OCI-LY7 (cell line): Measurements from ENCODE around the gene SDHA. TPM values are rescaled to one million over a fixed set of nuclear protein-coding genes. Genes with fewer than 3 reads are reported as not detected.

Experiments used
- BruUV-seq: library from RNA; stranded (reverse); fragments of 400-500 nt; replicated peaks from 2 replicates; lab custom pipeline; 2021; lab: Mats Ljungman, UMichigan
- CTCF ChIA-PET: fragments of 300-600 bp; sonication (Branson Sonifier 250); formaldehyde crosslinking; loops from one replicate; lab custom pipeline; 2022; ENCODE audit warnings: antibody characterized with exemption; ENCODE audit not compliant: unreplicated experiment; lab: Charles Lee
- POLR2A ChIA-PET: fragments of 300-600 bp; sonication (Branson Sonifier 250); formaldehyde crosslinking; loops from one replicate; lab custom pipeline; 2022; ENCODE audit warnings: antibody characterized with exemption; lab: Charles Lee
- DNase-seq: peaks from one replicate; pipeline ENCODE4 v3.0.0-alpha.2; 2015; ENCODE audit warnings: low spot score
- H2AFZ ChIP-seq: fragments of 200-600 bp; sonication (generic), shearing (Covaris generic); 2 replicates; pipeline ENCODE4 v1.6.1; 2014; ENCODE audit warnings: mild to moderate bottlenecking, antibody characterized with exemption, low read length, moderate library complexity
- H3K27ac ChIP-seq: fragments of 200-600 bp; sonication (generic); 2 replicates; pipeline ENCODE4 v1.5.1; 2014; ENCODE audit warnings: mixed run types, low read depth, mild to moderate bottlenecking, moderate library complexity, low read length, inconsistent platforms; ENCODE audit not compliant: poor library complexity, severe bottlenecking
- H3K36me3 ChIP-seq: fragments of 200-600 bp; sonication (generic); 2 replicates; pipeline ENCODE4 v1.6.1; 2014; ENCODE audit warnings: mild to moderate bottlenecking, antibody characterized with exemption, low read length, moderate library complexity, mixed read lengths; ENCODE audit not compliant: insufficient read depth
- H3K4me1 ChIP-seq: fragments of 200-600 bp; sonication (generic); 2 replicates; pipeline ENCODE4 v1.5.1; 2014; ENCODE audit warnings: mild to moderate bottlenecking, low read length; ENCODE audit not compliant: insufficient read depth, poor library complexity, severe bottlenecking
- H3K4me2 ChIP-seq: fragments of 200-600 bp; sonication (generic); 2 replicates; pipeline ENCODE4 v1.6.1; 2014; ENCODE audit warnings: mild to moderate bottlenecking, low read length
- H3K4me3 ChIP-seq: fragments of 200-600 bp; sonication (generic); 2 replicates; pipeline ENCODE4 v1.5.1; 2014; ENCODE audit warnings: mild to moderate bottlenecking, low read depth, low read length; ENCODE audit not compliant: poor library complexity, severe bottlenecking
- H3K79me2 ChIP-seq: fragments of 200-600 bp; sonication (generic); 2 replicates; pipeline ENCODE4 v1.6.1; 2016; ENCODE audit warnings: low read depth, mild to moderate bottlenecking, low read length, moderate library complexity, mixed read lengths; ENCODE audit not compliant: insufficient read depth
- H3K9me2 ChIP-seq: fragments of 200-600 bp; sonication (generic); 2 replicates; pipeline ENCODE4 v1.6.1; 2016; ENCODE audit warnings: mild to moderate bottlenecking, low read length, mixed read lengths; ENCODE audit not compliant: insufficient read depth
- H3K9me3 ChIP-seq: fragments of 200-600 bp; sonication (generic); 2 replicates; pipeline ENCODE4 v1.6.1; 2014; ENCODE audit warnings: mild to moderate bottlenecking, mixed run types, low read length, mixed read lengths
- H4K20me1 ChIP-seq: fragments of 200-600 bp; sonication (generic); 2 replicates; pipeline ENCODE4 v1.6.1; 2014; ENCODE audit warnings: mild to moderate bottlenecking, antibody characterized with exemption, low read length, moderate library complexity, mixed read lengths; ENCODE audit not compliant: insufficient read depth
- EZH2phosphoT487 ChIP-seq: fragments of 200-600 bp; sonication (generic); IDR thresholded peaks from 2 replicates; pipeline ENCODE4 v1.6.1; 2018; ENCODE audit warnings: low read depth, borderline replicate concordance, mild to moderate bottlenecking, mixed run types, antibody characterized with exemption, low read length, moderate library complexity, mixed read lengths
- intact Hi-C: fragments of 100-400 bp; cut with micrococcal nuclease; formaldehyde crosslinking; loops from one replicate; pipeline ENCODE4 v1.10.0; 2022; ENCODE audit not compliant: unreplicated experiment
- total RNA-seq, 2 experiments: library from RNA; depleted of rRNA in 1 of 2; stranded (reverse); fragments of >200 nt in 1 of 2; shearing (Covaris generic) in 1 of 2; gene quantifications; 2 replicates each; pipeline ENCODE4 v1.2.3, GENCODE V29; 2014 to 2022
- TF ChIP-seq, protein P1 (sequence below): fragments of 200-600 bp; sonication (generic); conservative IDR thresholded peaks from 2 replicates; pipeline ENCODE4 v1.5.1; 2014; ENCODE audit warnings: mild to moderate bottlenecking, antibody characterized with exemption, low read length, moderate library complexity, mixed read lengths

SDHA gene
- total RNA-seq, 2 experiments from 2014 or later, result 147 to 167 TPM

DNA sequence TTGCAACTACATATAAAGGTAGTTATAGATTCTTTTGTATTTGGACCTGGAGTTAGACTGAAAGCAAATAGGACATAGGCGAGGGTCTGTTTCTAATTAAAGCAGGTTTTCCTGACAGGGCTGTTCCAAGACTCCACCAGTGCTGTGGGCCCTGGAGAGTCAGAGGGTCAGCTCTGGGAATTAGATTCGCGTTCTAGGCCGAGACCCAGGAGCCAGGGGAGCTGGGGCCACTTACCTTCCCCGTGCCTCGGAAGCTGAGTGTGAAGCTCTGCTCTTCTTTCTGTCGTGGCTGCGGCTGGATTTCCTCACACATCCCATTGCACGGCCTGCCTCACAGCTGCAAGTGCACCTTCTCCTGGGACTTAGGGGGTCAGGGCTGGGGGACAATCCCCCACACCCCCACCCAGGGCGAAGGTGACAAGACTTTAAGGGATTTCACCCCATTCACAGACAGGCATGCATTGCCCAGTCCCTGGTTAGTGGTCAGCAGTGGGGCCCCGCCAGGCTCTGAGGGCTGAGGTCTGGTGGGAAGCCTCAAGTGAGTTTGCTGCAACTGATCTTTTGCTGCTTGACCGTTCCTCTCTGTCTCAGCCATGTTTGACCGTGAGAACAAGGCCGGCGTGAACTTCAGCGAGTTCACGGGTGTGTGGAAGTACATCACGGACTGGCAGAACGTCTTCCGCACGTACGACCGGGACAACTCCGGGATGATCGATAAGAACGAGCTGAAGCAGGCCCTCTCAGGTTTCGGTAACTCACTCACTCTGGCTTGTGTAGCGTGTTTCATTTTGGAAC, 88.1 kb downstream of the SDHA start:
- no peaks in the 10 kb centered on the region for H3K9me2 ChIP-seq
- no peak for DNase-seq
- H3K4me2 ChIP-seq, result no peak overlapping the region
- no peaks in the 10 kb centered on the region; the same call in 1 of the 2 replicates for H3K79me2 ChIP-seq
- ChIA-PET POLR2A (interaction anchor here (0.6 kb wide), 1 partner anchor 24 kb away, joined by 3 read pairs; no protein-coding TSS in a partner anchor), CTCF (no interaction called here)
- peaks cover 4% of the 10 kb centered on the region; the same call in 1 of the 2 replicates for H4K20me1 ChIP-seq
- no peak overlapping the region for H2AFZ ChIP-seq
- TF ChIP-seq, protein P1, sequence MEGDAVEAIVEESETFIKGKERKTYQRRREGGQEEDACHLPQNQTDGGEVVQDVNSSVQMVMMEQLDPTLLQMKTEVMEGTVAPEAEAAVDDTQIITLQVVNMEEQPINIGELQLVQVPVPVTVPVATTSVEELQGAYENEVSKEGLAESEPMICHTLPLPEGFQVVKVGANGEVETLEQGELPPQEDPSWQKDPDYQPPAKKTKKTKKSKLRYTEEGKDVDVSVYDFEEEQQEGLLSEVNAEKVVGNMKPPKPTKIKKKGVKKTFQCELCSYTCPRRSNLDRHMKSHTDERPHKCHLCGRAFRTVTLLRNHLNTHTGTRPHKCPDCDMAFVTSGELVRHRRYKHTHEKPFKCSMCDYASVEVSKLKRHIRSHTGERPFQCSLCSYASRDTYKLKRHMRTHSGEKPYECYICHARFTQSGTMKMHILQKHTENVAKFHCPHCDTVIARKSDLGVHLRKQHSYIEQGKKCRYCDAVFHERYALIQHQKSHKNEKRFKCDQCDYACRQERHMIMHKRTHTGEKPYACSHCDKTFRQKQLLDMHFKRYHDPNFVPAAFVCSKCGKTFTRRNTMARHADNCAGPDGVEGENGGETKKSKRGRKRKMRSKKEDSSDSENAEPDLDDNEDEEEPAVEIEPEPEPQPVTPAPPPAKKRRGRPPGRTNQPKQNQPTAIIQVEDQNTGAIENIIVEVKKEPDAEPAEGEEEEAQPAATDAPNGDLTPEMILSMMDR, result no peak
- no peak for TF ChIP-seq EZH2phosphoT487
- H3K4me1 ChIP-seq, result peaks cover 15% of the 10 kb centered on the region
- H3K36me3 ChIP-seq, result peaks cover 24% of the 10 kb centered on the region; the same call in 1 of the 2 replicates
- BruUV-seq, result no TSS peak
- intact Hi-C loops, result no loop called here
- no peak overlapping the region for H3K27ac ChIP-seq
- H3K9me3 ChIP-seq, result no peaks in the 10 kb centered on the region
- no peak overlapping the region for H3K4me3 ChIP-seq

Other genes with a start within 250 kb of the SDHA start
- 0.23 and 0.41 TPM in 2 replicates for gene PLEKHG4B, start 126.2 kb upstream of the SDHA start, total RNA-seq (2014; rRNA removed; shearing (Covaris generic))
- 0.30 and 0.31 TPM in 2 replicates for gene PLEKHG4B, start 126.2 kb upstream of the SDHA start, total RNA-seq (2022)
- 4.5 and 9.2 TPM in 2 replicates for gene LRRC14B, start 26.8 kb upstream of the SDHA start, total RNA-seq (2014; rRNA removed; shearing (Covaris generic))
- 4.4 and 4.9 TPM in 2 replicates for gene LRRC14B, start 26.8 kb upstream of the SDHA start, total RNA-seq (2022)
- 6.0 and 10.8 TPM in 2 replicates for gene CCDC127, start 167 bp upstream of the SDHA start, total RNA-seq (2014; rRNA removed; shearing (Covaris generic))
- 12.4 and 13.7 TPM in 2 replicates for gene CCDC127, start 167 bp upstream of the SDHA start, total RNA-seq (2022)
- 113 and 126 TPM in 2 replicates for gene PDCD6, start 53.3 kb downstream of the SDHA start, total RNA-seq (2014; rRNA removed; shearing (Covaris generic))
- 107 and 124 TPM in 2 replicates for gene PDCD6, start 53.3 kb downstream of the SDHA start, total RNA-seq (2022)
- 1.2 and 3.4 TPM in 2 replicates for gene AHRR, start 103.4 kb downstream of the SDHA start, total RNA-seq (2014; rRNA removed; shearing (Covaris generic))
- gene AHRR, start 103.4 kb downstream of the SDHA start, total RNA-seq (2022), result 1.4 and 2.2 TPM in 2 replicates
- gene EXOC3, start 224.9 kb downstream of the SDHA start, total RNA-seq (2014; rRNA removed; shearing (Covaris generic)), result 27.4 and 31.0 TPM in 2 replicates
- 58.2 and 58.9 TPM in 2 replicates for gene EXOC3, start 224.9 kb downstream of the SDHA start, total RNA-seq (2022)